Measurements from ENCODE around the gene MT1H. TPM values are rescaled to one million over a fixed set of nuclear protein-coding genes. Genes with fewer than 3 reads are reported as not detected.
A peak's percentile ranks its signal among the peaks of the same experiment; 100 is the strongest.
"Not testable (repeated sequence)": the region's sequence is repeated elsewhere in the genome, so short reads cannot be mapped to it uniquely, and the experiment has no call there.

The MT1H gene
- total RNA-seq, 1 donor from 2014 or later, result 5.0 TPM

GRCh38 chr16:56684926-56685590 is 15.4 kb downstream of the MT1H start:
- no peak for ATAC-seq

GRCh38 chr16:56686758-56687157 is 17.1 kb downstream of the MT1H start:
- no peak for ATAC-seq

GRCh38 chr16:56688762-56689161 is 19.1 kb downstream of the MT1H start:
- ATAC-seq, result no peak

GRCh38 chr16:56689171-56689570 is 19.6 kb downstream of the MT1H start:
- ATAC-seq, result peak; percentile 70

GRCh38 chr16:56690420-56691122 is 21.0 kb downstream of the MT1H start:
- ATAC-seq, result no peak

- peak; percentile 93 for ATAC-seq
These were observed 22.3 kb downstream of the MT1H start for GRCh38 chr16:56691885-56692284.

GRCh38 chr16:56695246-56695645 is 25.6 kb downstream of the MT1H start:
- ATAC-seq, result no peak

GRCh38 chr16:56697456-56698155 is 28.0 kb downstream of the MT1H start:
- no peak for ATAC-seq

GRCh38 chr16:56700195-56700594 is 30.6 kb downstream of the MT1H start:
- ATAC-seq, result no peak

GRCh38 chr16:56700631-56701030 is 31.0 kb downstream of the MT1H start:
- ATAC-seq, result no peak

GRCh38 chr16:56701534-56701933 is 31.9 kb downstream of the MT1H start:
- ATAC-seq, result peak; percentile 5

- ATAC-seq, result no peak
These were observed 33.2 kb downstream of the MT1H start for GRCh38 chr16:56702836-56703235.

GRCh38 chr16:56708525-56709442 is 39.2 kb downstream of the MT1H start:
- ATAC-seq, result no peak

- no peak for ATAC-seq
These were observed 39.9 kb downstream of the MT1H start for GRCh38 chr16:56709443-56710040.

GRCh38 chr16:56710181-56710737 is 40.6 kb downstream of the MT1H start:
- ATAC-seq, result no peak

- no peak for ATAC-seq
These were observed 42.2 kb downstream of the MT1H start for GRCh38 chr16:56711862-56712261.

GRCh38 chr16:56713794-56714193 is 44.2 kb downstream of the MT1H start:
- ATAC-seq, result no peak

- ATAC-seq, result no peak
These were observed 45.5 kb downstream of the MT1H start for GRCh38 chr16:56715126-56715525.

- ATAC-seq, result no peak
These were observed 47.1 kb downstream of the MT1H start for GRCh38 chr16:56716761-56717160.

- not testable (repeated sequence) for ATAC-seq
These were observed 47.9 kb downstream of the MT1H start for GRCh38 chr16:56717532-56717931.
